MG63 (cell line): ENCODE data around the gene LMO2. TPM values are rescaled to one million over a fixed set of nuclear protein-coding genes. Genes with fewer than 3 reads are reported as not detected.
"Not testable (repeated sequence)": the region's sequence is repeated elsewhere in the genome, so short reads cannot be mapped to it uniquely, and the experiment has no call there.

Source experiments
- DNase-seq: peaks from one replicate; pipeline ENCODE4 v3.0.0-alpha.2; 2020
- H3K27me3 ChIP-seq: fragments of 250-450 bp; sonication (Bioruptor Pico); 2 replicates; pipeline ENCODE4 v1.5.1; 2020; ENCODE audit warnings: mild to moderate bottlenecking, moderate library complexity
- H3K36me3 ChIP-seq: fragments of 250-450 bp; sonication (Bioruptor Pico); 2 replicates; pipeline ENCODE4 v1.5.1; 2020; ENCODE audit warnings: mild to moderate bottlenecking, moderate library complexity
- H3K4me3 ChIP-seq: fragments of 250-450 bp; sonication (Bioruptor Pico); 2 replicates; pipeline ENCODE4 v1.5.1; 2020; ENCODE audit warnings: mild to moderate bottlenecking, moderate library complexity
- H3K9me3 ChIP-seq: fragments of 250-450 bp; sonication (Bioruptor Pico); 2 replicates; pipeline ENCODE4 v1.5.1; 2020; ENCODE audit warnings: mild to moderate bottlenecking, moderate library complexity
- total RNA-seq: library from RNA; depleted of rRNA; stranded (reverse); fragments of >200 nt; shearing (Covaris generic); gene quantifications from 2 replicates; pipeline ENCODE4 v1.2.3, GENCODE V29; 2014; ENCODE audit warnings: low replicate concordance

Gene LMO2
- total RNA-seq, 1 experiment from 2014 or later, result not detected

DNA sequence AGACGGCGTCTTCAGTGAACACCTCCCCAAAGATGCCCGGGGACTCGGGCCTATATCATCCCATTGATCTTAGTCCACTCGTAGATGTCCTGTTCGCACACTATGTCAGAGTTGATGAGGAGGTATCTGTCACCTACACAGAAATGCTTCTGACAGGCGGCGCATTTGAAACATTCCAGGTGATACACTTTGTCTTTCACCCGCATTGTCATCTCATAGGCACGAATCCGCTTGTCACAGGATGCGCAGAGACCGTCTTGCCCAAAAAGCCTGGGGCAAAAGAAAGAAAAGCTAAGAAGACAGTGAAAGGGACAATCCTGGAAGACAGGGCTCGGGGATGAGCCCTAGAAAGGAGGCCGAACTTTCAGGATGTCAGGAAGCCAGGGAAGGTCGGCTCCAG, 32.6 kb downstream of the LMO2 start:
- Histone ChIP-seq H3K9me3 (no peaks in the 10 kb centered on the region), H3K36me3 (no peaks in the 10 kb centered on the region), H3K27me3 (peaks cover 29% of the 10 kb centered on the region), H3K4me3 (no peak overlapping the region)
- no peak for DNase-seq

DNA sequence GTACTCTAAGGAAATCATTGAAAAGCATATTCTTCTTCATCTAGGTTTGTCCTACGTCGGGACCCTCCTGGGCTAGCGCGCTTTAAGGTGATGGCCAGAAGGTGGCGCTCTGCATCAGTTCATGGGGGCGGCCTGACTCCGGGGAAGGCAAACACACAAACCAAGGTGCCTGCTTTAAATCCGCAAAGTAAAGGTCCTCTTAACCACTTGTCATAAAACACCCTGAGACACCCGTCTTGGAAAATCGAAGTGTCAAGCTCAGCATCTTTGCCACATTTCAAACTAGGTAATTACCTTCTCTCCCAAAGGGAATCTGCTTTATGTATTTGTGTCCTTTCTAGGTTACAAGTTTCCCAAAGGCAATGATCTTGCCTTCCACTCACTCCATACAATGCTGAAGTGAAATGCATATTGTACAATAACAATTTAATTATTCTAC, 33.9 kb downstream of the LMO2 start:
- peak; percentile 50 for DNase-seq
- Histone ChIP-seq H3K27me3 (peaks cover 37% of the 10 kb centered on the region), H3K36me3 (no peaks in the 10 kb centered on the region), H3K9me3 (no peaks in the 10 kb centered on the region), H3K4me3 (no peak overlapping the region)

DNA sequence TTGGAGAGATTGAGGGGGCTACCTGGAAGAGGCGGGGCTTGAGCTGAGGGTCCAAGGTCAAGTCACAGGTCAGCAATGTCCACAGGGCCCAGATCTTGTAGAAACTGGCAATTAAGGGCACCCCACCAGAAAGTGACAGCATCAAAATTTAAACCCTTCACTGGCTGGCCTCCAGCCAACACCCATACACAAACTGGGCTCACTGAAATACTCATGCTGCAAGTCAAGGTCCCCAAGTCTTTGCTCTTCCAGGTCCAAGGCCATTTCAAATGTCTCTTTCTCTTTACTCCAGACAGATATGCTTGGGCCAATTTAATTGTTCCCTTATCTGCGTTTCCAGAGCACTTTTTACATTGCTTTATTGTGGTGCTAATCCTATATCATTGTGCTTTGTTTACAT, 36.4 kb downstream of the LMO2 start:
- H3K4me3 ChIP-seq, result no peak overlapping the region
- H3K27me3 ChIP-seq, result peaks cover 39% of the 10 kb centered on the region

DNA sequence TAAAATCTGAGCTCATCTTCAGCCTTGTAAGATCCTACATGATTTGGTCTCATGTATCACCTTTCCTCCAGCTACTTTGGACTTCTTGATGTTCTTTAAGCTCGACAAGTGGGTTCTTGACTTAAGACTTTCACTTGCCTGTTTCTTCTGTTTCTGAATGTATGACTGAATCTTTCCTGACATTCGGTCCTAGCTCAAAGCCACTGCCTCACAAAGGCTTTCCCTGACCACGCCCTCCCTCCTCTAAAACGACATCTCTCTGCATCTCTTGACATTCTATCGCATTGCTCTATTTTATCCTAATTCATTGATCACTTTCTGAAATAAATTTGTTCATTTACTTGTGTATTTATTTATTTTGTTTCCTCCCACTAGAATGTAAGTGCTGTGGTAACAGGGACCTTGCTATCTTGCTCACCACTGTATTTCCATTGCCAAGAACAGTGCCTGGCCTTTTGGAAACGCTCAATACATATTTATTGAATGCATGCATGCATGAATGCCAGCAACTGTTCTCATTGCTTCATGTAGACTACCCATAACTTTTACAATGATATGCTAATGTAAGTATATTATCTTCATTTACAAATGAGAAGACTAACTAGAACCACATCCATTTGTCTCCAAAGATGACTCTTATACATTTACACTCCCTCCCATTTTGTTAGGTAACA, 43.0 kb downstream of the LMO2 start:
- DNase-seq, result no peak
- H3K36me3 ChIP-seq, result no peaks in the 10 kb centered on the region
- no peak overlapping the region for H3K4me3 ChIP-seq
- peaks cover 62% of the 10 kb centered on the region for H3K27me3 ChIP-seq
- no peaks in the 10 kb centered on the region for H3K9me3 ChIP-seq

More for the DNA sequence above, 36.4 kb downstream of the LMO2 start:
- H3K9me3 ChIP-seq, result no peaks in the 10 kb centered on the region
- H3K36me3 ChIP-seq, result no peaks in the 10 kb centered on the region
- DNase-seq, result no peak

DNA sequence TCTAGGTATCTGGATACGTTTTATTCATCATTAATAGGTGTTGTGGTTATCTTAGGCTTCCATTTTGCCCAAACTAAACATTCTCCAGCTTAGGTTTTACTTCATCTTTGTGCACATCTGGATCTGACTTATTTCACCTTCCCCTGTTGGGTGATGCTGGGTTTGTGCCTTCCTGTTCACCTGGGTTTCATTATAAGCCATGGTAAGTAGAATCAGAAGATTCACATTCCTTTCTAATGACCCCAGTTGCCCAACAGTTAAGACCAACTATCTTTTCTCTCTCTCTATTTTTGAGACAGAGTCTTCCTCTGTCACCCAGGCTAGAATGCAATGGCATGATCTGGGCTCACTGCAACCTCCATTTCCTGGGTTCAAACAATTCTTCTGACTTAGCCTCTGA, 44.6 kb downstream of the LMO2 start:
- no peaks in the 10 kb centered on the region for H3K36me3 ChIP-seq
- no peaks in the 10 kb centered on the region for H3K9me3 ChIP-seq
- no peak for DNase-seq
- peaks cover 56% of the 10 kb centered on the region for H3K27me3 ChIP-seq
- H3K4me3 ChIP-seq, result no peak overlapping the region

DNA sequence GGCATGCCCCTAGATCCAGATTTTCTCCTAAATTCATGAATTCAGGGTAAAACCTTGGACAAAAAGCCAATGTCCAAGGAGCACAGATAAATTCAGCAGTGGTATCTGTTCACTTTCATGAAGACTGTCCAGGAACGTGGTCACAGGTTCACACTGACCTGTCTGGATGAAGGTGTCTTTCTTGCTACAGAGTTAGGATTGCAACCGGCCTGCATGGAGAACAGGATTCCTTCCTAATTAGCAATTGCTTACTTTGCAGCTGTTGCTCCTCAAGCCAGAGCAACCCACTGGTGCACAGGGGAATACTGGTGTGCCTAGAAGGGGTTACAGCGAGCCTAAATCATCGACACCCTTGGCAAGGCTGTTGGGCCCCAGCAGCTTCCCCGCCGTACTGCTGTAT, 47.6 kb downstream of the LMO2 start:
- DNase-seq, result no peak
- H3K27me3 ChIP-seq, result peaks cover 63% of the 10 kb centered on the region
- H3K36me3 ChIP-seq, result no peaks in the 10 kb centered on the region
- no peak overlapping the region for H3K4me3 ChIP-seq
- H3K9me3 ChIP-seq, result no peaks in the 10 kb centered on the region

DNA sequence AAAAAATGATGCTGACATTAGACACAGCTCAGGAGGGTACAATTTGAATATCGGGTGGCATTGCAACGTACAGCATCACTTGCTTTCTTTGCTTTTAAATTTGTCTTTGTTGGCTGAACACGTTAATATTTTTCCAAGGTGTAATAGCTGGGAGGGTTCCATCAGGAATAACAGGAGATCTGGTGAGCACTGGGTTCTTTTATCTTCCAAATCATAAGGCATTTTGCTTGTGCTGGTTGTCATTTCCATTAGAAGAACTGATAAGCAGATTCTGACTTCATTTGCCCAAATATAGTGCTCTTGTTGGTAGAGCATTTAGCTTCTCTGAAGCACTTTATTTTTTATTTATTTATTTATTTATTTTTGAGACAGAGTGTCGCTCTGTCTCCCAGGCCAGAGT, 48.9 kb downstream of the LMO2 start:
- Histone ChIP-seq H3K27me3 (peaks cover 59% of the 10 kb centered on the region), H3K36me3 (no peaks in the 10 kb centered on the region), H3K9me3 (no peaks in the 10 kb centered on the region), H3K4me3 (no peak overlapping the region)
- no peak for DNase-seq

DNA sequence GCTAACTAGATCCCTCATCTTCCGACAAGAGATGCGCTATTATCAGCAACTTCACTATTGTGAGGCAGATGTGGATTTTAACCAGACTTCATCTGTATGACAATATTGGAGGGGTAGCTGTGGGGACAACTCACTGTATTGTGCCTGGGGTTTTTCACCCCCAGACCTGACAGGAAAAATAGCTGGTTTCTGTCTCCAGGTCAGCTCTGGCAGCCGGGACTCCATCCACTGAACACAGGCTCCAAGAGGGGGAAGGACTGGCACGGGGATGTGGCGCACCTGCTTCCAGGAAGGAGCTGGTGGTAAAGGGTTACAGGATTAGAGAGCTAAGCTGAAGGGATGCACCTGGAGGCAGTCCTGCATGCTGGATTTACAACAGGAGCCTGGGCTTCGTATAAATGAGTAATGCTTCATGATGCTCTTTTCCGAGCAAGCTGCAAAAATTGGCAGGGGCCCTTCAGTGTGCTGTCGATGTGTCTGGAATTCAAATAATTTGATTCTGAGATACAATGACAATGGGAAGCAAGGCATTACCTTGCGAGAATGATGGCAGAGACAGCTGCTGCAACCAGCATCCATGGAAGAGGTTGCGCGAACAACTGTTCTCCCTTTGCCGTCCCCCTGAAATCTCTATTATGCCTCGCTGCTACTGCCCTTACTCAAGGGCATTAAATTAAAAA, 49.5 kb downstream of the LMO2 start:
- H3K27me3 ChIP-seq, result peaks cover 55% of the 10 kb centered on the region

DNA sequence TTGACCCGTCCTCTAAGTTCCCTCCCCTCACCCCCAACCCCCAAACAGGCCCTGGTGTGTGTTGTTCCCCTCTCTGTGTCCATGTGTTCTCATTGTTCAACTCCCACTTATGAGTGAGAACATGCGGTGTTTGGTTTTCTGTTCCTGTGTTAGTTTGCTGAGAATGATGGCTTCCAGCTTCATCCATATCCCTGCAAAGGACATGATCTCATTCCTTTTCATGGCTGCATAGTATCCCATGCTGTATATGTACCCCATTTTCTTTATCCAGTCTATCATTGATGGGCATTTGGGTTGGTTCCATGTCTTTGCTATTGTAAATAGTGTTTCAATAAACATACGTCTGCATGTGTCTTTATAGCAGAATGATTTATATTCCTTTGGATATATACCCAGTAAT, 53.6 kb downstream of the LMO2 start:
- not testable (repeated sequence) for DNase-seq, H3K36me3 ChIP-seq, H3K9me3 ChIP-seq, H3K4me3 ChIP-seq
- peaks cover 47% of the 10 kb centered on the region for H3K27me3 ChIP-seq

More for the DNA sequence above, 49.5 kb downstream of the LMO2 start:
- DNase-seq, result no peak
- Histone ChIP-seq H3K9me3 (no peaks in the 10 kb centered on the region), H3K4me3 (no peak overlapping the region), H3K36me3 (no peaks in the 10 kb centered on the region)

DNA sequence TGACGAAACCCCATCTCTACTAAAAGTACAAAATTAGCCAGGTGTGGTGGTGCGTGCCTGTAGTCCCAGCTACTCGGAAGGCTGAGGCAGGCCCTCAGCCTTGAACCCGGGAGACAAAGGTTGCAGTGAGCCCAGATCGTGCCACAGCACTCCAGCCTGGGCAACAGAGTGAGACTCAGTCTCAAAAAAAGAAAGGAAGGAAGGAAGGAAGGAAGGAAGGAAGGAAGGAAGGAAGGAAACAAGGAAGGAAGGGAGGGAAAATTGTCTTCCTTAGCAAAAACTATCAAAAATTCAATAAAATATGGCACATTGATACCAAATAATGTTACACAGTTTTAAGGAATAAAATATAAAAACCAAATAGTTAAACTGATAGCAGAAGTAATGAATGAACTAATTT, 54.5 kb downstream of the LMO2 start:
- not testable (repeated sequence) for H3K4me3 ChIP-seq, DNase-seq

DNA sequence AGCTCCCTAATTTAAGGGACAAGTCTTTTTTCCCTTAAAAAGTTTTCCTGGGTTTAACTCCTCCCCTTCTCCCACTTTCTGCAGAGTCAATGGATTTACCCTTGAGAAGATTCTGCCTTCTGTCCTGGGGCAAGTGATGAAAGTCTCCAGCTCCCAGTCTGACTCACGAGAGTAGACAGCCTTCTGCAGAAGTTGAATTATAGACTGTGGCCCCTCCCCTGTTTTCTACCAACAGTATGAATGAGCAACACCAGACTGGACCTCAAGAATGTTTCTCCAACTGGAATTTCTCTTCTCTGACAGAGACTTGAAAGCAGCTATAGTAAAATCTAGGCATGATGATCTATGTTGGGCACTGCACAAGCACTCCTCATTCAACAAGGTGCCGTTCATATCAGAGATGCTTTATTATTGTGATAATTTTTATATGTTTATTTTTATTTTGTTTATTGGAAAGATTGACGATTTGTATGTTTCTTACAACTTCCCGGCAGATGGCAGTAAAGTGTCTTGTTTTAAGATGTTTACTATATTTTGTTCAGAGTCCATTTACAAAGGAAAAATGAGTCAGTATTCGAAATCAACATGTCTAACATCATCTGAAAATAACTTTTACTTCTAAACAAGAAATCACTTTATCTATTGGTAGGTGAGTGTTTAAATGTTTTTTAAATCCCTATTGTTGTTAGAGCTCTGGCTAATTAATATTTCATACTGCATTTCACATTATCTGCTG, 56.6 kb downstream of the LMO2 start:
- Histone ChIP-seq H3K9me3 (no peaks in the 10 kb centered on the region), H3K36me3 (no peaks in the 10 kb centered on the region), H3K4me3 (no peak overlapping the region)

More for the DNA sequence above, 54.5 kb downstream of the LMO2 start:
- peaks cover 42% of the 10 kb centered on the region for H3K27me3 ChIP-seq
- not testable (repeated sequence) for H3K36me3 ChIP-seq, H3K9me3 ChIP-seq

DNA sequence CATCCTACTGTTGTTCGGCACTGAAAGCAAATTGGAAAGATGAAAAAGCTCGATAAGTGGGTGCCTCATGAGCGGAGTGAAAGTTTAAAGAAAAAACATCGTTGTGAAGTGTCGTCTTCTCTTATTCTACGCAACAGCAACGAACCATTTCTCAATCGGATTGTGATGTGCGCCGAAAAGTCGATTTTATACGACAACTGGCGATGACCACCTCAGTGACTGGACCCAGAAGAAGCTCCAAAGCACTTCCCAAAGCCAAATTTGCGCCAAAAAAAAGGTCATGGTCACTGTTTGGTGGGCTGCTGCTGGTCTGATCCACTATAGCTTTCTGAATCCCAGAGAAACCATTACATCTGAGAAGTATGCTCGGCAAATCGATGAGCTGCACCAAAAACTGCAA, 59.2 kb downstream of the LMO2 start:
- Histone ChIP-seq H3K27me3 (peaks cover 28% of the 10 kb centered on the region), H3K4me3 (no peak overlapping the region), H3K9me3 (no peaks in the 10 kb centered on the region), H3K36me3 (no peaks in the 10 kb centered on the region)
- no peak for DNase-seq

More for the DNA sequence above, 56.6 kb downstream of the LMO2 start:
- DNase-seq, result peak; percentile 9
- H3K27me3 ChIP-seq, result peaks cover 28% of the 10 kb centered on the region

DNA sequence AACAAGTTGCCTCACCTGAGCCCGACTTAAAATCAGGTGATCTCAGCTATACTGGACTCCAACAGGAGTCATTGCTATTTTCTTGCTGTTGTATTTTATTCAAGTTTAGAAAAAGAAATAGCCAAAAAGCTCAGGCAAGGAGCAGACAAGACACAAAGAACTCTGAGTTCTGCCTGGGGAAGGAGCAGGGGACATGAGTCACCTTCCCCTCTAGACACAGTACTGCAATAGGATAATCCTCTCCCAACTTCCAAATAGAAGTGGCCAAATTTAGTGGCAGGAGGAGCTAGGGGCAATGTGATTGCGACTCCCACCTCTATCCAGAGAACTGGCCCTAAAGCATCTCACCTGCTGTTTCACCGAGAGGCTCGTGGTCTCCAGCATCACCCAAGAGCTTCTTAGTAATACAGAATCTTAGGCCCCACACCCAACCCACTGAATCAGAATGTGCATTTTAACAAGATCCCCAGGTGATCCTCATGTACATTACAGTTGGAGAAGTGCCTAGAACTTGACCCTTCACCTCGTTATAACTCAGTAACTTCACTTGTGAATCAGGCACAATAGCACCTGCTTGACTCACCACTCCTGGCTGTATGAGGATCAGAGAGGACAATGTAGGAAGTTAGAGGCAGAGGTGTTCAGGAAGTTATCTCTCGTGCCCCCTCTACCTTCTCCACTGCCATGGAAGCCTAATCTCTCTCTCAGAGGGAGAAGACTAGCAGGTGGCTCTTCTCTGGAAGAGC, 60.8 kb downstream of the LMO2 start:
- Histone ChIP-seq H3K36me3 (no peaks in the 10 kb centered on the region), H3K4me3 (no peak overlapping the region), H3K27me3 (peaks cover 27% of the 10 kb centered on the region), H3K9me3 (no peaks in the 10 kb centered on the region)
- no peak for DNase-seq

DNA sequence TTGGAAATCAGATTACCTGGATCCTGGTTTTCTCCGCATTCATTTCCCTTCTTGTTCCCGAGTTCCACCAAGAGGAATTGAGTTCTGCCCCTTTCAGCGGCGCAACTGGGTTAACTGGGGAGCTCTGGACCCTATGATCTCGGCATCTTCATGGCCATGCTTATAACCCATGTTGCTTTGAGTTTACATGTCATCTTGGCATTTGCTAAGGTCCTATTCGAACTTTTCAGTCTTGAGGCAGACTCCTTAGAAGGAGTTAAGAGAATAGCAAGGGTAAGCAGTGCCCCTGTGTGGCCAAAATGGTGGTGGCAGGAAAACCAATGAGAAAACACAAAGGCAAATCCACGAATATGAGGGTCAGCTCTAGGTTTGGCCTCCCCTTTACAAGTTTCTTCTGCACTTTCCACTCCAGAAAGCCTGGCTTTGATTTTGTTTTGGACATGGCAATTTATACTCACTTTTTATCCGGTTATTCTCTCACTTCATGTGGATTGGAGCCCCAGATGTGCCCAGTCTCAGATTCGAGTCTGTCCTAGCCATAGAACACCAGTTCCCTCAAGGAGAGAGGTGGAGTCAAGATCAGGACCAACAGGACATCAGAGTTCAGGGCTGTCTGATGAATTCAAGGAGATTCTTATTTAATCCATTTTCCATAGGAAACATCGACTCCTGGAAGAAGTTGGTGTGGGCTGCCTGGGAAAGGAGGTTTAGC, 62.3 kb downstream of the LMO2 start:
- Histone ChIP-seq H3K36me3 (no peaks in the 10 kb centered on the region), H3K4me3 (peak overlapping the region; percentile 28), H3K9me3 (no peaks in the 10 kb centered on the region), H3K27me3 (peaks cover 24% of the 10 kb centered on the region)
- peak; percentile 43 for DNase-seq

DNA sequence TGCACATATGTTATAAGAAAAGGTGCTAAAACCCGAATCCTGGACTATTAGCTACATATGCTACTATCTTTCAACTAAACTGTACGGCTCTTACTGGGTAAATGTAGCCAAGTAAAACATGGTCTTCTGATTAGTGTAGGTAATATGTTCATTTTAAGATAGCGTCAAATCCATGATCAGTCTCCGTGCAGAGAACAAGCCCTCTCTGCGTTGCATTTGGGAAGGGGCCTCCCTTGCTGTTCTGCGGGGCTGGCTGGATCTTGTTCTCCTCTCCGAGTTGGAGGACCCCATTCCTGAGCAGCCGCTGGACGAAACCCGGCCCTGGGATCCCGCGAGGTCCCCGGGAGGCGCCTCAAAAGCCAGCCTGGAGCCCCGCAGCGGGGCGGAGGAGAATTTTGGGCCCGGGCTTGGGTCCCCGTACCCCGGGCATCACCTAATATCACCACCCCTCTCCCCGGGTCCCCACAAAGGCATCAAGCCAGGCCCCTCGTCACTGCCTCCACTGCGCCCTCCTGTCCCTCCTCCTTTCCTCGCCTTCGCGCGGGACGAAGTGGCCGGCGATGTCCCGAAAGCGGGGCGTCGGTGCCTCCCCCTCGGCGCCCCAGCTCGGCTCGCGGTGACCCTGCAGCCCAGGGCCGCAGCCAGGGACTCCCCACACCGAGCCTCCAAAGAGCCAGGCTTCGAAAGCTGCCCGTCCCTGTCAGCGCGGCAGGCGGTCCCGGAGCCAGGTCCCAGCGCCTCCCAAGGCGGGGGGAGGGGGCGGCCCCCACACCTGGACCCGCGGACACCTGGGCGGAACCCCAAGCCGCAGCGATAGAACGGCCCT, 63.1 kb downstream of the LMO2 start:
- no peaks in the 10 kb centered on the region for H3K9me3 ChIP-seq
- H3K27me3 ChIP-seq, result peaks cover 30% of the 10 kb centered on the region
- peak overlapping the region; percentile 28 for H3K4me3 ChIP-seq
- DNase-seq, result no peak
- H3K36me3 ChIP-seq, result no peaks in the 10 kb centered on the region

DNA sequence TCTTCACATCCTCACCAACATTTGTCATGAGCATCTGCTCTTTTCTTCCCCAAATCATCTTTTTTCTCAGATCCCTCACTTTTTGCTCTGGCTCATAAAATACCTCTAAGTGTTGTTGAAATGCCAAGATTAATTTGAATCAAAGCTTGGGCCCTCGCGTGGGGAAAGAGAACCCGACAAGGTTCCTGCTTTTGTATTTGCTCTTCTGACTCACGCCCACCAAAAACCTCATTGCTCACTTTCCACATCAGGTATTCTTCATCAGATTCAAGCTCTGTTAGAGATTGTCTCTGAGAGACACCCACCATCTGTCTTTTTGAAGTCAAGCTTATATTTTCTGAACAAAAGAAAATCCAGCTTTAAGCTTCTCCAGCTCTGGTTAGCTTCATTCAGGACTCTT, 64.7 kb downstream of the LMO2 start:
- Histone ChIP-seq H3K27me3 (peaks cover 35% of the 10 kb centered on the region), H3K9me3 (no peaks in the 10 kb centered on the region), H3K36me3 (no peaks in the 10 kb centered on the region), H3K4me3 (no peak overlapping the region)
- DNase-seq, result no peak
